HL-60 (cell line): ENCODE measurements around the gene EHD4.

Experiments
- DNase-seq, 2 experiments: peaks; one replicate each; pipeline ENCODE4 v3.0.0-alpha.2; 2010 to 2020; ENCODE audit warnings: low read depth in 1 of 2, low spot score in 1 of 2
- H3K27ac ChIP-seq: fragments of 250-450 bp; sonication (Bioruptor Pico); replicated peaks from 2 replicates; pipeline ENCODE4 v1.5.1; 2020; ENCODE audit warnings: mild to moderate bottlenecking, moderate library complexity
- H3K27me3 ChIP-seq: fragments of 250-450 bp; sonication (Bioruptor Pico); 2 replicates; pipeline ENCODE4 v1.5.1; 2021; ENCODE audit warnings: mild to moderate bottlenecking, moderate library complexity; ENCODE audit not compliant: insufficient read depth, poor library complexity, severe bottlenecking
- H3K4me3 ChIP-seq: replicated peaks from 2 replicates; pipeline ENCODE4 v1.5.1; 2011; ENCODE audit warnings: mild to moderate bottlenecking, control low read depth, low read length; ENCODE audit not compliant: insufficient read depth
- GABPA ChIP-seq: IDR thresholded peaks from 2 replicates; pipeline ENCODE4 v1.6.1; 2012; ENCODE audit warnings: low read depth
- POLR2AphosphoS5 ChIP-seq: IDR thresholded peaks from 2 replicates; pipeline ENCODE4 v1.6.1; 2012; ENCODE audit warnings: low read depth
- SPI1 ChIP-seq: IDR thresholded peaks from 2 replicates; pipeline ENCODE4 v1.6.1; 2012; ENCODE audit warnings: low read depth, mild to moderate bottlenecking, borderline replicate concordance
- TF ChIP-seq, protein P1 (sequence below): IDR thresholded peaks from one replicate; pipeline ENCODE4 v1.5.1; 2011; ENCODE audit warnings: low read length, control low read depth, inconsistent platforms; ENCODE audit not compliant: insufficient read depth
- TF ChIP-seq, protein P2 (sequence below): IDR thresholded peaks from 2 replicates; pipeline ENCODE4 v1.6.1; 2012; ENCODE audit warnings: low read depth; ENCODE audit not compliant: insufficient replicate concordance

EHD4 gene

DNA sequence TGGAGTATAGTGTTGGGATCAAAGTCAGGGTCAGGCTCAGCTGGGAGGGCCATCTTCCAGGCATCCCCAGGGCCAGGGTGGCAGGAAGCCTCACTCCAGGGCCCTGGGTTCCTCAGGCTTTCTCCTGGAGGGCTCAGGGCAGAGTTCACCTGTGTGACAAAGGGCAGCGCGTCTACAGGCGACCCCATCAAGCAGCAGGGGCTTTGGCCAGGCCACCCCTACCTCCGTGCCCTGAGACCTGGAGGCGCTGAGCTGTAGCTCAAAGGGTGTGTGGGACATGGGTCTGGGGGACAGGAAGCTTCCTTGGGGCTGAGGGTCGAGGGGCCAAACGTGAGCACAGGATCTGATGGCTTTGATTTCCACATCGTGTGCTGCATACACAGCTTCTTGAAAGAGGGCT, 91.3 kb downstream of the EHD4 start:
- Histone ChIP-seq H3K27ac (no peak overlapping the region), H3K4me3 (no peak overlapping the region), H3K27me3 (no peaks in the 10 kb centered on the region)
- TF ChIP-seq, protein P1, sequence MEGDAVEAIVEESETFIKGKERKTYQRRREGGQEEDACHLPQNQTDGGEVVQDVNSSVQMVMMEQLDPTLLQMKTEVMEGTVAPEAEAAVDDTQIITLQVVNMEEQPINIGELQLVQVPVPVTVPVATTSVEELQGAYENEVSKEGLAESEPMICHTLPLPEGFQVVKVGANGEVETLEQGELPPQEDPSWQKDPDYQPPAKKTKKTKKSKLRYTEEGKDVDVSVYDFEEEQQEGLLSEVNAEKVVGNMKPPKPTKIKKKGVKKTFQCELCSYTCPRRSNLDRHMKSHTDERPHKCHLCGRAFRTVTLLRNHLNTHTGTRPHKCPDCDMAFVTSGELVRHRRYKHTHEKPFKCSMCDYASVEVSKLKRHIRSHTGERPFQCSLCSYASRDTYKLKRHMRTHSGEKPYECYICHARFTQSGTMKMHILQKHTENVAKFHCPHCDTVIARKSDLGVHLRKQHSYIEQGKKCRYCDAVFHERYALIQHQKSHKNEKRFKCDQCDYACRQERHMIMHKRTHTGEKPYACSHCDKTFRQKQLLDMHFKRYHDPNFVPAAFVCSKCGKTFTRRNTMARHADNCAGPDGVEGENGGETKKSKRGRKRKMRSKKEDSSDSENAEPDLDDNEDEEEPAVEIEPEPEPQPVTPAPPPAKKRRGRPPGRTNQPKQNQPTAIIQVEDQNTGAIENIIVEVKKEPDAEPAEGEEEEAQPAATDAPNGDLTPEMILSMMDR: no peak
- no peak for TF ChIP-seq SPI1
- no peak for DNase-seq

DNA sequence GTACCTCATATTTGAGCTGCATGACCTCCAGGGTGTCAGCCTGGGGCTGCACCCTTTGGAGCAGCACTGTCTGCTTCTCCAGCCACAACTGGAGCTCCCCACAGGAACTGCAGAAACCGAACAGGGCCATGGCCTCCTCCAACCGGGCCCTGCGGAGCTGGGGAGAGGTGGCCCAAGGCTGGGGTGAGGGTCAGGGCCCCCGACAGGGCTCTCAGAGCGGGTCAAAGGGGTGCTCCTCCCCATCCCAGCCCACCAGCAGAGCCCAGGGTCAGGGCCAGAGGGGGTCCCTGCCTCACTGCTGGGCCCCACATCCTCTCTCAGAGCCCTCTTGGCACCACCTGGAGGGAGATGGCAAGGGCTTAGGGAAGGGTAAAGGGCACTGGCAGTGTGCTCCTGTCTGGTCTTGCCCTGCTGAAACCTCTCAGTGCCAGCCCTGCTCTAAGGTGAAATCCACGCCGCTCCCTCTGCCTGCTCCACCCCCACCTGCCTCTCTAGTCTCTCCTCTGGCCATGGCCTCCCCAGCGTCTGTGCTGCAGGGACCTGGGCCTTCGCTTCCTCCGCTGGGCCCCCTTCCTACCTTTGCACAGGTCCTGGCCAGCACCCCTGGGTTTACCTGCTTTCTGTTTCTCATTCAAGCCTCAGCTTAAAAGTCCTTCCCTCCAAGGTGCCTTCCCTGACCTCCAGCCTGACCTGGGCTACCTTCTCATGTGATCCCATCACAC, 92.0 kb downstream of the EHD4 start:
- TF ChIP-seq SPI1: no peak
- TF ChIP-seq, protein P1: no peak
- TF ChIP-seq, protein P2, sequence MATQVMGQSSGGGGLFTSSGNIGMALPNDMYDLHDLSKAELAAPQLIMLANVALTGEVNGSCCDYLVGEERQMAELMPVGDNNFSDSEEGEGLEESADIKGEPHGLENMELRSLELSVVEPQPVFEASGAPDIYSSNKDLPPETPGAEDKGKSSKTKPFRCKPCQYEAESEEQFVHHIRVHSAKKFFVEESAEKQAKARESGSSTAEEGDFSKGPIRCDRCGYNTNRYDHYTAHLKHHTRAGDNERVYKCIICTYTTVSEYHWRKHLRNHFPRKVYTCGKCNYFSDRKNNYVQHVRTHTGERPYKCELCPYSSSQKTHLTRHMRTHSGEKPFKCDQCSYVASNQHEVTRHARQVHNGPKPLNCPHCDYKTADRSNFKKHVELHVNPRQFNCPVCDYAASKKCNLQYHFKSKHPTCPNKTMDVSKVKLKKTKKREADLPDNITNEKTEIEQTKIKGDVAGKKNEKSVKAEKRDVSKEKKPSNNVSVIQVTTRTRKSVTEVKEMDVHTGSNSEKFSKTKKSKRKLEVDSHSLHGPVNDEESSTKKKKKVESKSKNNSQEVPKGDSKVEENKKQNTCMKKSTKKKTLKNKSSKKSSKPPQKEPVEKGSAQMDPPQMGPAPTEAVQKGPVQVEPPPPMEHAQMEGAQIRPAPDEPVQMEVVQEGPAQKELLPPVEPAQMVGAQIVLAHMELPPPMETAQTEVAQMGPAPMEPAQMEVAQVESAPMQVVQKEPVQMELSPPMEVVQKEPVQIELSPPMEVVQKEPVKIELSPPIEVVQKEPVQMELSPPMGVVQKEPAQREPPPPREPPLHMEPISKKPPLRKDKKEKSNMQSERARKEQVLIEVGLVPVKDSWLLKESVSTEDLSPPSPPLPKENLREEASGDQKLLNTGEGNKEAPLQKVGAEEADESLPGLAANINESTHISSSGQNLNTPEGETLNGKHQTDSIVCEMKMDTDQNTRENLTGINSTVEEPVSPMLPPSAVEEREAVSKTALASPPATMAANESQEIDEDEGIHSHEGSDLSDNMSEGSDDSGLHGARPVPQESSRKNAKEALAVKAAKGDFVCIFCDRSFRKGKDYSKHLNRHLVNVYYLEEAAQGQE: no peak
- TF ChIP-seq POLR2AphosphoS5: no peak
- TF ChIP-seq GABPA: no peak
- no peak overlapping the region for H3K4me3 ChIP-seq
- H3K27me3 ChIP-seq: no peaks in the 10 kb centered on the region
- no peak for DNase-seq
- no peak overlapping the region for H3K27ac ChIP-seq

DNA sequence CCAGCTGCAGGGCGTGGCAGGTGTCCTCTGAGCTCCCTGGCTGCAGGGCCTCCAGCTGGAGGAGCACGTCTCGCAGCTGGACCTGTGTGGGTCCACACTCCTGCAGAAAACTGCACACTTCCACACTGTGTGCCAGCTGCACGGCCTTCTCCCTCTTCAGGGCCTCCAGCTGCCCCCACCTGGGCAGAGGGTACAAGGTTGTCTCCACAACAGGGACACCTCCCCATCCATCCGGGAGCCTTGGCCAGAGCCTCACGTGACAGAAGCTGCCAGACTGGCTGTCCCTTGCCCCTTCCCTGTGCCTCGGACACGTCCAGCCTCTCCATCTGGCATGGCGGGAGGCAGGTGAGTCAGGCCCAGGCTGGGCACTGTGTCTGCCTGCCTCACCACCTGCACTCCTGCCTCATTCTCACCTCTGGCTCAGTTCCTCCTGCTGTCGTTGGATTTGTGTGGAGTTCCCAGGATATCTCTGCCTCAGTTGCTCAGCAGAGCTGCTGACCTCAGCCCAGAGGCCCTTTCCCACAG, 93.0 kb downstream of the EHD4 start:
- H3K4me3 ChIP-seq: no peak overlapping the region

More for the DNA sequence above, 93.0 kb downstream of the EHD4 start:
- TF ChIP-seq POLR2AphosphoS5 (no peak), GABPA (no peak), SPI1 (no peak)
- TF ChIP-seq, protein P1: no peak
- TF ChIP-seq, protein P2: no peak
- Histone ChIP-seq H3K27ac (no peak overlapping the region), H3K27me3 (no peaks in the 10 kb centered on the region)
- no peak for DNase-seq
